ENCODE data around the gene GRIK4. TPM values are rescaled to one million over a fixed set of nuclear protein-coding genes. Genes with fewer than 3 reads are reported as not detected.
A peak's percentile ranks its signal among the peaks of the same experiment; 100 is the strongest.

Gene GRIK4
- polyA plus RNA-seq, 1 of the 3 experiments (the other 2 are of a cell fraction) = 0.03 TPM

- Histone ChIP-seq H3K79me2 (ENCODE audit: insufficient read depth) (no peaks in the 10 kb centered on the region), H3K9me2 (no peaks in the 10 kb centered on the region), H4K20me1 (ENCODE audit: insufficient read depth) (no peaks in the 10 kb centered on the region), H3K27me3 (ENCODE audit: insufficient read depth) (no peaks in the 10 kb centered on the region; the same call in 1 of the 2 replicates), H3F3A (replicated peaks; ENCODE audit: insufficient read depth) (no peaks in the 10 kb centered on the region), H3K36me3 (replicated peaks in 1 of 2; ENCODE audit: control insufficient read depth in 1 of 2, insufficient read depth in 2 of 2, low read length in 1 of 2) (no peaks in the 10 kb centered on the region), H3K4me3 (ENCODE audit: low read depth in 2 of 2, low read length in 1 of 2) (no peak overlapping the region), H2AFZ (ENCODE audit: low read depth) (no peak overlapping the region), H3K27ac (ENCODE audit: low read depth in 2 of 2, low read length in 1 of 2) (peak overlapping the region in 1 of 2 experiments; percentile 66; a peak in 2 of 4 replicates), H3K4me1 (ENCODE audit: control insufficient read depth in 1 of 2, insufficient read depth in 2 of 2, low read depth in 1 of 2, low read length in 1 of 2) (peaks cover 0 to 39% of the 10 kb centered on the region in 2 experiments; a peak in 1 of 4 replicates), H3K9me3 (no peaks in the 10 kb centered on the region), H3K4me2 (no peak overlapping the region), H3K9ac (no peak overlapping the region)
- ChIA-PET POLR2A (no interaction called here), CTCF (interaction anchor here (0.6 to 1.7 kb wide), 5 partner anchors 23 to 446 kb away, joined by 3 to 6 read pairs (median 3); no protein-coding TSS in a partner anchor)
- TF ChIP-seq FOXM1 (IDR thresholded peaks at IDR 0.05; ENCODE audit: low read depth) = no peak
- TF ChIP-seq GATA2 (CRISPR knock-in tag; IDR thresholded peaks at IDR 0.05) = peak; percentile 28; the same call in 1 of the 2 replicates
- peak; percentile 53 for DNase-seq
- WGBS (ENCODE audit: low lambda C conversion rate) = 47% methylated on average over 10 of the region's 16 CpGs
Measured at GRCh38 chr11:120956710-120957495, 445.4 kb downstream of the GRIK4 start.

GRCh38 chr11:120958185-120958584 lies 446.6 kb downstream of the GRIK4 start:
- Histone ChIP-seq H3K79me2 (ENCODE audit: insufficient read depth) (no peaks in the 10 kb centered on the region), H3F3A (replicated peaks; ENCODE audit: insufficient read depth) (no peaks in the 10 kb centered on the region), H3K36me3 (replicated peaks in 1 of 2; ENCODE audit: control insufficient read depth in 1 of 2, insufficient read depth in 2 of 2, low read length in 1 of 2) (no peaks in the 10 kb centered on the region), H3K27ac (ENCODE audit: low read depth in 2 of 2, low read length in 1 of 2) (no peak overlapping the region), H3K4me1 (ENCODE audit: control insufficient read depth in 1 of 2, insufficient read depth in 2 of 2, low read depth in 1 of 2, low read length in 1 of 2) (peaks cover 0 to 30% of the 10 kb centered on the region in 2 experiments; a peak in 1 of 4 replicates), H3K9ac (no peak overlapping the region), H4K20me1 (ENCODE audit: insufficient read depth) (no peaks in the 10 kb centered on the region), H3K27me3 (ENCODE audit: insufficient read depth) (no peaks in the 10 kb centered on the region; the same call in 1 of the 2 replicates), H3K9me2 (no peaks in the 10 kb centered on the region), H3K4me2 (no peak overlapping the region), H2AFZ (ENCODE audit: low read depth) (no peak overlapping the region), H3K4me3 (ENCODE audit: low read depth in 2 of 2, low read length in 1 of 2) (no peak overlapping the region), H3K9me3 (no peaks in the 10 kb centered on the region)
- DNase-seq = no peak
- no peak for TF ChIP-seq FOXJ3 (CRISPR knock-in tag; IDR thresholded peaks at IDR 0.05)
- no peak for TF ChIP-seq ELF1 (IDR thresholded peaks at IDR 0.05)
- TF ChIP-seq FOSL2 (IDR thresholded peaks at IDR 0.05; ENCODE audit: borderline replicate concordance, low read depth) = no peak
- ChIA-PET POLR2A (no interaction called here), CTCF (interaction anchor here (0.7 to 1.7 kb wide), 2 partner anchors 236 to 447 kb away, joined by 3 to 6 read pairs; partner anchors contain the start of gene GRIK4)
- WGBS (ENCODE audit: low lambda C conversion rate) = 41% methylated on average over 13 of the region's 14 CpGs

- Histone ChIP-seq H3K36me3 (replicated peaks in 1 of 2; ENCODE audit: control insufficient read depth in 1 of 2, insufficient read depth in 2 of 2, low read length in 1 of 2) (no peaks in the 10 kb centered on the region), H3K4me2 (no peak overlapping the region), H3K4me1 (ENCODE audit: control insufficient read depth in 1 of 2, insufficient read depth in 2 of 2, low read depth in 1 of 2, low read length in 1 of 2) (peaks cover 0 to 20% of the 10 kb centered on the region in 2 experiments; a peak in 1 of 4 replicates), H3F3A (replicated peaks; ENCODE audit: insufficient read depth) (no peaks in the 10 kb centered on the region), H3K9ac (no peak overlapping the region), H3K27ac (ENCODE audit: low read depth in 2 of 2, low read length in 1 of 2) (no peak overlapping the region), H3K79me2 (ENCODE audit: insufficient read depth) (no peaks in the 10 kb centered on the region), H3K27me3 (ENCODE audit: insufficient read depth) (no peaks in the 10 kb centered on the region; the same call in 1 of the 2 replicates), H3K9me3 (no peaks in the 10 kb centered on the region), H3K4me3 (ENCODE audit: low read depth in 2 of 2, low read length in 1 of 2) (no peak overlapping the region), H4K20me1 (ENCODE audit: insufficient read depth) (no peaks in the 10 kb centered on the region), H3K9me2 (no peaks in the 10 kb centered on the region), H2AFZ (ENCODE audit: low read depth) (no peak overlapping the region)
- WGBS (ENCODE audit: low lambda C conversion rate) = 24% methylated on average over 3 of the region's 3 CpGs
- no peak for DNase-seq
- CTCF ChIA-PET = no interaction called here
- no peak for TF ChIP-seq JUND (IDR thresholded peaks at IDR 0.05)
- no peak for TF ChIP-seq RCOR1 (IDR thresholded peaks at IDR 0.05; ENCODE audit: low read length)
- no peak for TF ChIP-seq MXI1 (IDR thresholded peaks at IDR 0.05; ENCODE audit: low read depth, low read length)
- POLR2A ChIA-PET = no interaction called here
Measured at GRCh38 chr11:120959189-120959588, 447.6 kb downstream of the GRIK4 start.

Measured in SK-N-SH (cell line).